OCI-LY1 (cell line): ENCODE results near the gene TSR3.

Source experiments
- CTCF ChIP-seq: fragments of 200-600 bp; sonication (generic), shearing (Covaris generic); IDR thresholded peaks from 2 replicates; pipeline ENCODE4 v1.5.1; 2017; ENCODE audit warnings: mild to moderate bottlenecking, antibody characterized with exemption, low read length, moderate library complexity, mixed read lengths
- EZH2 ChIP-seq: fragments of 200-600 bp; sonication (generic), shearing (Covaris generic); IDR thresholded peaks from 2 replicates; pipeline ENCODE4 v1.8.0; 2017; ENCODE audit warnings: borderline replicate concordance, mixed run types, mild to moderate bottlenecking, antibody characterized with exemption, low read length, moderate library complexity, mixed read lengths

DNA sequence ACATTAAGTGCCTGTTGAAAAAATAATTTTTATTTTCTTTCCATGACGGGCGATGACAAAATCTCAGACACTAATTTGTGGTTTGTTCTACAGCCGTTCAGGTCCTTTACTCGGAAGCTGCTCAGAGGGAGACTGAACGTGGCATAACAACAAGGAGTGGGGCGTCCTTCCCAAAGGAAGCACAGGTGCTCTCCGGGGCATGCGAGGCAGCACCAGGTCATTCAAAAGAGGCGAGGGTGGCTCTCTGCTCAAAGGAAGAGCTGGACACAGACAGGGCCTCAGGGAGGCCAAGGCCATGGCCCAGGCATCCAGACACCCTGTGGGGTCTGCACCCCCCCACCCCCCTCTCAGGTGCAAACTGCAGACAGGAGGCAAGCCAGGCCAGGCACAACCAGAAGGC lies 46.7 kb upstream of the TSR3 start:
- no peak for TF ChIP-seq EZH2
- TF ChIP-seq CTCF, result no peak
